ENCODE data around the gene FMN1. TPM values are rescaled to one million over a fixed set of nuclear protein-coding genes. Genes with fewer than 3 reads are reported as not detected.

Gene FMN1
- total RNA-seq, 1 experiment from 2014 or later, result 25.8 TPM

- Histone ChIP-seq H3K4me3 (peak overlapping the region; percentile 9; the same call in 1 of the 2 replicates), H3K4me1 (replicated peaks; ENCODE audit: insufficient read depth) (peaks cover 36% of the 10 kb centered on the region), H3K9me3 (ENCODE audit: insufficient read depth, low read depth) (no peaks in the 10 kb centered on the region), H2AFZ (no peak overlapping the region), H3K27ac (peak overlapping the region; percentile 96), H4K20me1 (ENCODE audit: insufficient read depth) (no peaks in the 10 kb centered on the region), H3F3A (ENCODE audit: insufficient read depth, low read depth) (peaks cover 26% of the 10 kb centered on the region), H3K9me2 (ENCODE audit: insufficient read depth) (no peaks in the 10 kb centered on the region), H3K79me2 (ENCODE audit: low read depth) (peaks cover 29% of the 10 kb centered on the region), H3K4me2 (peak overlapping the region; percentile 96), H3K36me3 (ENCODE audit: low read depth) (no peaks in the 10 kb centered on the region), H3K27me3 (ENCODE audit: insufficient read depth, low read depth) (no peaks in the 10 kb centered on the region)
- BruUV-seq (replicated peaks), result no TSS peak
- no peak for TF ChIP-seq CTCF (conservative IDR thresholded peaks at IDR 0.05)
- no peak for TF ChIP-seq EZH2 (IDR thresholded peaks at IDR 0.05; ENCODE audit: low read depth)
- no peak for DNase-seq
- POLR2A ChIA-PET (ENCODE audit: unreplicated experiment), result interaction anchor here (0.5 kb wide), 1 partner anchor 63 kb away, joined by 3 read pairs; no protein-coding TSS in a partner anchor
- intact Hi-C loops (cut with micrococcal nuclease; ENCODE audit: unreplicated experiment), result loop anchor here (2.0 to 5.0 kb wide), 4 partner anchors 54 to 407 kb away; no protein-coding TSS in a partner anchor
- CTCF ChIA-PET, result interaction anchor here (1.1 to 1.5 kb wide), 3 partner anchors 17 to 63 kb away, joined by 3 to 6 read pairs (median 5); no protein-coding TSS in a partner anchor
Measured at GRCh38 chr15:33069161-33069560, 125.4 kb downstream of the FMN1 start.

GRCh38 chr15:33068511-33068990 lies 126.0 kb downstream of the FMN1 start:
- BruUV-seq (replicated peaks), result TSS peak; percentile 58
- no peaks in the 10 kb centered on the region for H3K9me3 ChIP-seq (ENCODE audit: insufficient read depth, low read depth)
- H3F3A ChIP-seq (ENCODE audit: insufficient read depth, low read depth), result peaks cover 26% of the 10 kb centered on the region
- H3K9me2 ChIP-seq (ENCODE audit: insufficient read depth), result no peaks in the 10 kb centered on the region
- DNase-seq, result peak; percentile 92 to 97
- 0 out of 2 replicates have a peak overlapping the region, but pooled peaks have one; percentile 85 for H2AFZ ChIP-seq
- CTCF ChIA-PET, result interaction anchor here (0.5 to 1.5 kb wide), 5 partner anchors 15 to 1269 kb away, joined by 3 to 6 read pairs (median 4); no protein-coding TSS in a partner anchor
- H3K4me1 ChIP-seq (replicated peaks; ENCODE audit: insufficient read depth), result peaks cover 42% of the 10 kb centered on the region
- no peak for TF ChIP-seq CTCF (conservative IDR thresholded peaks at IDR 0.05)
- no peak for TF ChIP-seq EZH2 (IDR thresholded peaks at IDR 0.05; ENCODE audit: low read depth)
- H3K4me3 ChIP-seq, result peak overlapping the region; percentile 70; the same call in 1 of the 2 replicates
- H3K36me3 ChIP-seq (ENCODE audit: low read depth), result no peaks in the 10 kb centered on the region
- peaks cover 34% of the 10 kb centered on the region for H3K79me2 ChIP-seq (ENCODE audit: low read depth)
- H4K20me1 ChIP-seq (ENCODE audit: insufficient read depth), result no peaks in the 10 kb centered on the region
- H3K27ac ChIP-seq, result peak overlapping the region; percentile 96
- intact Hi-C loops (cut with micrococcal nuclease; ENCODE audit: unreplicated experiment), result loop anchor here (1.0 to 5.0 kb wide), 6 partner anchors 15 to 406 kb away; no protein-coding TSS in a partner anchor
- peak overlapping the region; percentile 96 for H3K4me2 ChIP-seq
- no peaks in the 10 kb centered on the region for H3K27me3 ChIP-seq (ENCODE audit: insufficient read depth, low read depth)
- POLR2A ChIA-PET (ENCODE audit: unreplicated experiment), result interaction anchor here (0.5 to 1.0 kb wide), 5 partner anchors 11 to 64 kb away, joined by 3 to 7 read pairs (median 3); no protein-coding TSS in a partner anchor

GRCh38 chr15:33068007-33068481 lies 126.5 kb downstream of the FMN1 start:
- peaks cover 26% of the 10 kb centered on the region for H3F3A ChIP-seq (ENCODE audit: insufficient read depth, low read depth)
- ChIA-PET POLR2A (ENCODE audit: unreplicated experiment) (interaction anchor here (0.6 to 1.0 kb wide), 5 partner anchors 12 to 176 kb away, joined by 3 to 7 read pairs (median 4); no protein-coding TSS in a partner anchor), CTCF (interaction anchor here (0.5 to 1.5 kb wide), 5 partner anchors 15 to 1270 kb away, joined by 3 to 6 read pairs (median 4); no protein-coding TSS in a partner anchor)
- H3K4me2 ChIP-seq, result peak overlapping the region; percentile 96
- H3K27me3 ChIP-seq (ENCODE audit: insufficient read depth, low read depth), result no peaks in the 10 kb centered on the region
- peak overlapping the region; percentile 70 for H3K4me3 ChIP-seq
- no peaks in the 10 kb centered on the region for H3K9me3 ChIP-seq (ENCODE audit: insufficient read depth, low read depth)
- H3K36me3 ChIP-seq (ENCODE audit: low read depth), result no peaks in the 10 kb centered on the region
- intact Hi-C loops (cut with micrococcal nuclease; ENCODE audit: unreplicated experiment), result loop anchor here (1.0 to 5.0 kb wide), 6 partner anchors 15 to 406 kb away; no protein-coding TSS in a partner anchor
- no peaks in the 10 kb centered on the region for H3K9me2 ChIP-seq (ENCODE audit: insufficient read depth)
- H4K20me1 ChIP-seq (ENCODE audit: insufficient read depth), result no peaks in the 10 kb centered on the region
- peaks cover 39% of the 10 kb centered on the region for H3K79me2 ChIP-seq (ENCODE audit: low read depth)
- no TSS peak for BruUV-seq (replicated peaks)
- peak overlapping the region; percentile 96 for H3K27ac ChIP-seq
- peak overlapping the region; percentile 85 for H2AFZ ChIP-seq
- peak; percentile 69 to 83 for DNase-seq
- peaks cover 44% of the 10 kb centered on the region for H3K4me1 ChIP-seq (replicated peaks; ENCODE audit: insufficient read depth)
- no peak for TF ChIP-seq CTCF (conservative IDR thresholded peaks at IDR 0.05)
- no peak for TF ChIP-seq EZH2 (IDR thresholded peaks at IDR 0.05; ENCODE audit: low read depth)
